Daoy (cell line): ENCODE data around the gene C14orf93. TPM values are rescaled to one million over a fixed set of nuclear protein-coding genes. Genes with fewer than 3 reads are reported as not detected.

Source experiments
- DNase-seq: peaks from one replicate; pipeline ENCODE4 v3.0.0-alpha.2; 2015; ENCODE audit warnings: low read depth
- total RNA-seq: library from RNA; depleted of rRNA; stranded (reverse); fragments of >200 nt; shearing (Covaris generic); gene quantifications from 2 replicates; pipeline ENCODE4 v1.2.3, GENCODE V29; 2014

C14orf93 gene
- total RNA-seq, 1 experiment from 2014 or later, result 7.8 TPM

DNA sequence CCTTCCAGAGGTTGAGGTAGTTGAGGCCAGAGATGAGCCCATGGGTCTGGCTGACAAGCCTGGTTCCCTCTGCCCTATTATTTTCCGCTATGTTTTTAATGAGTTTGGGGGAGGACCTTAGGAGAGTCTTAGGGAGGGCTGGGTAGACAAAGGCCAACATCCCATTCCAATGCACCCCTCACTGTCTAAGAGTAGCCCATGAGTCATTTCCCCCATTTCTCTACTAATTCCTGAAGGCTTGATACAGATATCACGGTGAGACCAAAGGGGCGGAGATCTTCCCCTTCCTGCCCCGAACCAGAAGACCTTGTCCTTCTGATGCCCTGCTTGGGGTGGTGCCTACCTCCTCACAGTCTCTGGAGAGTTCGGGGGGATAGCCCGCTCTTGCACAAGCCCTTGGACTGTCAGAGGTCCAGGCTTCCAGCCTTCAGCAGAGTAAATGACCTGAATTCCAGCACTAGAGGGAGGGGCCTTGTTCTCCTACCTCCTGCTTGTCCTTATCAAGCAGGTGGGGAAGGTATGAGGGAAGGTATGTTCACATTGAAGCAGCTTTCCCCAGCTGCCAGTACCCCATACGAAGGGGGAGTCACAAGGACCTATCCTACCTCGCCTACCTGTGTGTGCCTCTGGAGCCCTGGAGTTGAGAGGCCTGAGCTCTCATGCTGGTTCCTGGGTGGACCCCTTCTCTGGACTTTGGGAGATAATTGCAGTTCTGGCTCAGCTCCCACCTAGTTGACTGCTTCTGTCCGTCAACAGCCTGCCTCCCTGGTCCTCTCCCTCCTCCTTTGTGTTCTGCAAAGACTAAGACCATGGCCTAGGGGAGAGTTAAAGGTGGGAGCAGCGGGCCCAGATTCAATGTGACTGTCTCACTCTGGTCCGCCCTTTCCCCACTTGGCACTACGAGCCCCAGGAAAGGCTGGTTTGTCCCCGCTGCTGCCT lies 35.7 kb upstream of the C14orf93 start:
- no peak for DNase-seq

DNA sequence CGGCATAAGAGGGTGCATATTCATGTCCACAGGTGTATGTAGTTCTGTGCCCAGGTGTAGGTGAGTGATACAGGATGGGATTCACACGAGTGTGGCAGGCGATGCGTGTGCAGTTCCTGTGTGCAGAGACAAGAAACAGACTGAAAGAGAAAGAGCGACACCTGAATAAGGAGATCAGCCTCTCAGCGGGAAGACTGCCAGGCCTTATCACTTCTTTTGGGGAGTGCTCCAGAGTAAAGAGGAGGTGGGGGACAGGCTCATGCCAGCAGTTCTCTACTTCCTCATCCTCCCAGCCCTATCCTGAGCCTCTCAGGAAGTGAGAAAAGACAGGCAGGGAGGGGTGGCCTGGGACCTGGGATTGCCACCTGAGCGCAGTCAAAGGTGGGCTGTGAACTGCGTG lies 34.9 kb upstream of the C14orf93 start:
- DNase-seq, result no peak

DNA sequence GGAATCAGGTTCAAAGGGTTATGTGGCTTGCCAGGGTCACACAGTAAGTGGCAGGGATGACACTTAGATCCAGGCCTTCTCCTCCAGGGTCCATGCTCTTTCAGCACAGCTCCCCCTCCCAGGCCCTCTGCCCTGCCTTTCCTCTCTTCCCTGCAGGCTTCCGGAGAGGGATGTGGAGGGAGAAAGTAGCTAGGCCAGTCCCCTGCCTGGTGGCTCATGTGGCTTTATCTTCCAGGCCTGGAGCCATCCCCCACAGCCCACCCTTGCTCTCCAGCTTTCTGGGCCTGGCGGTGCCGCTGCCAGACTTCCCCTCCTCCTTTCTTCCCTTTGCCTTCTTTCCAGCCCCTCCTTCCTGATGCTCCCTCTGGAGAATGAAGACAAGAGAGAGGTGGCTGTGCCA lies 33.8 kb upstream of the C14orf93 start:
- DNase-seq, result no peak

DNA sequence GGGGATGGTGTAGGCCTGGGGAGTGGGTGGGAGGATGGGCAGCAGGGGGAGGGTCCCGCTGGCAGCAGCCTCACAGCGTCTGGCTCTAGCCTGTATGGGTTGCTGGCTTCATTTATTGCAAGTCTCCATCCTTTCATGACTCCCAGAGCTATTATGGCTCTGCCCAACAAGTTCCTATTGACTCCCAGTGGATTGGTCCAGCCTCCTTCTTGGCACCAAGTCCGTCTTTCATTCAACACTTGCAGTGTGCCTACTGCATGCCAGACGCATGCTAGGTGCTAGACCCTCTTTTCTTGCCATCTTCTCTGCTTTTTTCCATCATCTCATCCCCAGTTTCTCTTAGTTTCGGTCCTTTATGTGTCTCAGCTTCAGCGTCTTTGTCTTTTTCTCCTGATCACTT lies 33.2 kb upstream of the C14orf93 start:
- no peak for DNase-seq

DNA sequence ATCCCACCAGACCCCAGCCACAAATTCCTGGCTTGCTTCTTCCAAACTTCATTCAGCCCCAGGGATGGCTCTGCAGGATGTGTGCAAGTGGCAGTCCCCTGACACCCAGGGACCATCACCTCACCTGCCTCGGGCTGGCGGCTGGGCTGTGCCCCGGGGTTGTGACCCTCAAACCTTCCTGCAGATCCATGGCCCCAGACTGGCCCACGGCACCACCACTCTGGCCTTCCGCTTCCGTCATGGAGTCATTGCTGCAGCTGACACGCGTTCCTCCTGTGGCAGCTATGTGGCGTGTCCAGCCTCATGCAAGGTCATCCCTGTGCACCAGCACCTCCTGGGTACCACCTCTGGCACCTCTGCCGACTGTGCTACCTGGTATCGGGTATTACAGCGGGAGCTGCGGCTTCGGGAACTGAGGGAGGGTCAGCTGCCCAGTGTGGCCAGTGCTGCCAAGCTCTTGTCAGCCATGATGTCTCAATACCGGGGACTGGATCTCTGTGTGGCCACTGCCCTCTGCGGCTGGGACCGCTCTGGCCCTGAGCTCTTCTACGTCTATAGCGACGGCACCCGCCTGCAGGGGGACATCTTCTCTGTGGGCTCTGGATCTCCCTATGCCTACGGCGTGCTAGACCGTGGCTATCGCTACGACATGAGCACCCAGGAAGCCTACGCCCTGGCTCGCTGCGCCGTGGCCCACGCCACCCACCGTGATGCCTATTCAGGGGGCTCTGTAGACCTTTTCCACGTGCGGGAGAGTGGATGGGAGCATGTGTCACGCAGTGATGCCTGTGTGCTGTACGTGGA lies 32.4 kb upstream of the C14orf93 start, which contains the start of gene PSMB11:
PSMB11 (plus strand) TSS at position 51 of the 804 bp plus-strand sequence; CDS start at position 65, 14 bp downstream.
- no peak for DNase-seq

DNA sequence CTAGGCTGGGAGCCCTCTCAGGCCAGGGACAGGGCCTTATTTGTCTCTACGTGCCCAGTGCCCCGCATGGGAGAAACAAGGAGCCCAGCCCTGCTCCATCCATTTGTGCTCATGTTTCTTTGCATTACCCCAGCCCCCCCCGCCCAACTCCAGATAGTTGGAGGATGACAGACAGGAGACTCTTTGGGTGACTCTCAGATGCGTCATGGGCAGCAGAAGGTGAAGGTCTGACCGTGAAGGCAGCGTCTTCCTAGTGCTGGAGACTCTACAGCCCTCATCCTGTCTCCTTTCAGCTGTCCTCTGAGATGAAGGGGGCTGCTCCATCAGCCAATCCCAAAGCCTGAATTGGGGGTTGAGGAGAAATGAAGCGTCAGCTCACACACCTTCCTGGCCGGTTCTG lies 31.8 kb upstream of the C14orf93 start:
- peak; percentile 34 for DNase-seq

DNA sequence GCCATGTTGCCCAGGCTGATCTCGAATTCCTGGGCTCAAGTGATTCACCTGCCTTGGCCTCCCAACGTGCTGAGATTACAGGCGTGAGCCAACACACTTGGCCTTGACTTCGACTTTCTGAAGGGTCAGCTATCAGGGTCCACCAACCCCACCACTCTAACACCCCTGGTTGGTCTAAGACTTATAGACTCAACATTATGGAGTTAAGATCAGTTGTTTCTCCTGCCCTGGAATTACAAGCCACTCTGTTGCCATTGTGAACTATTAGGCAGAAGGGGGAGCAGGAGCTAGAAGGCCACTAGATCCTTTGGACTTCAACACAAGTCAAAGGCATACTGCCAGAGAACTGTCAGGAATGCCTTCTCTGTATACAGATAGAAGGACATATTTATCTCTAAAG lies 30.2 kb upstream of the C14orf93 start:
- no peak for DNase-seq

DNA sequence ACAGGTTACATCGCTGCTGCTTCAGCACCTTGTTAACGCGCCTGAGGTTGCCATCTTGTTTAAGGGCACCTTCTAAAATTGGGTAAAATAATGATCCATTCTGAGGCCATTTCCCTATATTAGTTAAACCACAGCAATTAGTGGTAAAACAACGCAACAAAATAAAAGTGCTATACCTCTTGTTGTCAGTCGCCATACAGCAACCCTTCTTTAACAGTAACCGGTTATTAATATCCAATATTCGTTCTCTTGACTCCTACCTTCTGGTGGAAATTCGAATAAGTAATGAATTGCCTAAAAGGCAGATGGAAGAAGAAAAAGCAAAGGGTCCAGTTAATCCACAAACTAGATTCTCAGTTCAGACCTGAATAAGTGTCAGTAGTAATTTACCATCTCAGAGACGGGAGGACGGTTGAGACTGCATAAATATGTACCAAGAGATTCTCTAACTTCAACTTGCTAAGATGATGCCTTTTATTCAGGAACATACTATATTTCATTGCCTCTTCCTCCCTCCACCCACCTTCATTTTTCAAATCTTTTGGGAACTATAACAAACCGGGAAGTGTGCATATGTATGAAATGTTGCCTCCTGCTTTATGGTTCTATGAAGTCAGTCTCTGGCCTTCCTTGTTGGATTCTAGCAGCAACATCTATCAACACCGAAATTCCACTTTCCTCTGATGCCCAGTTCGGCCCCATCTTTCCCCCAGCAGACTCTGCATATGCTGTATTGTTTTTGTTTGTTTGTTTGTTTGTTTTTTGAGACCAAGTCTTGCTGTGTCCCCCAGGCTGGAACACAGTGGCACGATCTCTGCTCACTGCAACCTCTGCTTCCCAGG lies 25.6 kb upstream of the C14orf93 start:
- DNase-seq, result no peak

DNA sequence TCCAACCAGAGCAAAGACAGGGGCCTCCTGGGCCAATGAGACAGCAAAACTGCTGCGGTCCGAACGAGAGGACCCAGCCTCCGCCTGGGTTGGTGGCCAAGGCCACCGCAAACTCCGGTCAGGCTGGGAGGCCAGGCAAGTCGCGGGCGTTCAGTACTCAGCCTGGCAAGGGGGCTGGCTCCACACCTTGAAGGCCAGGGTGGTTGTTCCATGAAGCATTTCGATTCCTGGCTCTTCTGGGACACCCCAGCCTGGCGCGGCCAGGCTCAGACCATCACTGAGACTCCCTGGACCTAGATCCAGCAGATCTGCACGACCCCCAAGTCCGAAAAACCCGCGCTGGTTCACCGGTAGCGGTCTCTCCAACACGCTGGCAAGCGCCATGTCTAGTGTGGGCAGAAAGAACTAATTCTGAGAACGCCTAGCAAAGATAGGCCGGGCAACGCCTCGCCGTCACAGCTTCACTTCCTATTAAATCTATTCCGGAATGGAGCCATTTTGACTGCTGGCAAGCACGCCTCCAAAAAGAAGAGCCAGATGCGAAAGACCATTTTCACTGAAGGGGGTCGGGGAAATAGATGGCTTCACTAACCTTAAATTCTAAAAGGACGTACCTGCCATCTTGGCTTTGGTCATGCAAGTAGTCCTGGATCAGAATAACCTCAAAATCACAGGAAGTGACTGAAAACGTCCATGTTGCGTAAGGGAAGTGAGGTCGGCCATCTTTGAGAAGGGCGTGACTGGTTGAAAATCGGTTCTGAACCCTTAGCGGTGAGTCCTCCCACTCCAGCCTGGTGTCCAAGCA lies 24.8 kb upstream of the C14orf93 start, which contains the start of gene PSMB5:
PSMB5 (minus strand) TSS at position 403 of the 805 bp plus-strand sequence; CDS start at position 384, 19 bp downstream.
- DNase-seq, result peak; percentile 98

DNA sequence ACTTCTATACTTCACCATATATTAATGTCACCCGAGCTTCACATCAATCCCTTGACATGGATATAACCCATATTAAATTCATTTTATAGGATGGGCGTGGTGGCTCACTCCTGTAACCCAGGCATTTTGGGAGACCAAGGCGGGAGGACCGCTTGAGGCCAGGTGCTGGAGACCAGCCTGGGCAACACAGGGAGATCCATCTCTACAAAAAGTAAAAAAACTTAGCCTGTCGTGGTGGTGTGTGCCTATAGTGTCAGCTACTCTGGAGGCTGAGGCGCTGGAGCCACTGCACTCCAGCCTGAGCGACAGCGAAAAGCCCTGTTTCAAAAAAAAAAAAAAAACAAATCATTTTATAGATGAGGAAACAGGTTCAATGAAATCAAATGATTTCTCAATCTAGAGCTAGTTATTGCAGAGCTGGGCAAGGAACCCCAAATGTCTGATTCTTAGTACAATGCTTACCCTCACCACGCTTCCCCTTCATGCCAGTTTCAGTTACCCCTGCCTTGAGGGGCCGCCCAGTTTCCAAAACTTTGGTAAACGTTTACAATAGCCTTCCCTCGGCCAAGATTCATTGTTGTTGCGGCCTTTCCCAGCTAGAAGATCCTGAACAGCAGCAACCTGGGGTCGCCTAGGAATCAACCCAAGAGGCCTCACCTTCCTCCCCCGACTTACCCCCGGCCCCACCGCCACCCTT lies 24.0 kb upstream of the C14orf93 start:
- DNase-seq, result no peak

DNA sequence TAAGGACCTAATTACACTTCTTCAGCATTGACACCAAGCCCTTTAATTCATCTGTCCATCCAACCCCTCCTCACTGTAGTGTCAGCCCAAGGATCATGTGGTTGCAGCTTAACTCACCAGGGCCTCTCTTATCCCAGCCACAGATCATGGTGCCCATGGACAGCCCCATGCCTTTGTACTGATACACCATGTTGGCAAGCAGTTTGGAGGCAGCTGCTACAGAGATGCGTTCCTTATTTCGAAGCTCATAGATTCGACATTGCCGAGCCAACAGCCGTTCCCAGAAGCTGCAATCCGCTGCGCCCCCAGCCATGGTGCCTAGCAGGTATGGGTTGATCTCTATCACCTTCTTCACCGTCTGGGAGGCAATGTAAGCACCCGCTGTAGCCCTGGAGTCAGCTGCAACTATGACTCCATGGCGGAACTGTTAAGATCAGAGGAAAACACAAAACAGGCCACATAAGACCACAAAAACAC lies 23.3 kb upstream of the C14orf93 start:
- DNase-seq, result no peak

DNA sequence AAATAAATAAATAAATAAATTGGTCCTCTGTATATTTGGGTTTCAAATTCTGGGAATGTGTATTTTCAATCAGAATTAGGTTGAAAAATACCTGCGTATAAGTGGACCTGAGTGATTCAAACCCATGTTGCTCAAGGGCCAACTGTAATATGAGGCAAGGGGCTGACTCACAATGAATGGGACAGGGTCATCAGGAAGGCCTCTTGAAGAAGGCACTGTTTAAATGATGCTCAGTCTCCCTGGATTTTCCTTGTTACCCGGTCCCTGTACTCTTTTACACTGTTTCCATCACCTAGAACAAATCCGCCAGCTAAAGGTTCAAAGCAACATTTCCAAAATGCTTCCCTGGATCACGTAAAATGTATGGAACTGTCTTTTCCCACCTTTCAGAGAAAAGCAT lies 21.0 kb upstream of the C14orf93 start:
- DNase-seq, result no peak

DNA sequence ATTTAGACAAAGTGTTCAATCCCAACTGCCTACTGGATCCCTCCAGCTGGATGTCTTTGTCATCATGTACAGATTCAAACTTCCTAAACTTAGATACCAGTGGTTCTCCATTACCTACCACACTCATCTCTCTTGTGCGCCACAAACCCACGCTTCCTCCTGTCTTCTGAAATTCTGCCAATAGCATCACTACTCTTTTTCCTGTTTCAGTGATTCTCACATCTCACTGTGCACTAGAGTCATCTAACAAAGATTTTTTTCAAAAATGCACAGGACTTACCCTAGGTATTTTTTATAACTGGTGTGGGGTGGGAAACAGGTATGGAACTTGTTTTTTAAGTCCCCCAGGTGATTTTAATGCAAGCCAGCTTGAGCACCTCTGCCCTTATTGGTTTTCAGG lies 18.9 kb upstream of the C14orf93 start:
- no peak for DNase-seq

DNA sequence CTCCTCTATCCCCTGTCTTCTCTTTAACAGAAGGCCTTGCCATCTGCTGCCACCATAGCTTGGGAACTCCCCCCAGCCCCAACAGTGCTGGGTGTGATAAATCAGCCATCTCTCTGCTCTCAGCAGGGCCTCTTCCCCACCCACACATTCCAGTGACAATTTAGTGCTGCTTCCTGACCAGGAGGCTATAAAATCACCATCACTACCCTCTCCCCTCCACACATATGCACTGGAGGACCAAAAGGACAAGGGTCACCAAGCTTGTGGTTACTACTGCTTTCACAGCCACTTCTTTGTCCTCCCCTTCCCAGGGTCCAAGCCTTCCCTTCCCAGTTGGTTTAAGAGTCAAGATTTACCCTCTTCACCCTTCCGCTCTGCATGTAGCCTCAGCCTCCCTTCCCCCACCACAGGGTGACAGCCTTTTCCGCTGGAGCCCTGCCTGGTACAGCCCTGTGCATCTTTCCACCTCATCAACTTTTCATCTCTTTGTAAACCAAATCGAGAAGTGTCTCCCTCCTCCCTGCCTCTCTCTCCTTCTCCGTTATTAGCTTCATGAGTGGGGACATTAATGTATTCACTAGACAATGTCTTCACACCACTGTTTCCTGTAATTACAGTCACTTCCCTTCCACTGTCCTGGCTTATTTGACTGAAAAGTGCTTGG lies 15.3 kb upstream of the C14orf93 start:
- DNase-seq, result no peak

DNA sequence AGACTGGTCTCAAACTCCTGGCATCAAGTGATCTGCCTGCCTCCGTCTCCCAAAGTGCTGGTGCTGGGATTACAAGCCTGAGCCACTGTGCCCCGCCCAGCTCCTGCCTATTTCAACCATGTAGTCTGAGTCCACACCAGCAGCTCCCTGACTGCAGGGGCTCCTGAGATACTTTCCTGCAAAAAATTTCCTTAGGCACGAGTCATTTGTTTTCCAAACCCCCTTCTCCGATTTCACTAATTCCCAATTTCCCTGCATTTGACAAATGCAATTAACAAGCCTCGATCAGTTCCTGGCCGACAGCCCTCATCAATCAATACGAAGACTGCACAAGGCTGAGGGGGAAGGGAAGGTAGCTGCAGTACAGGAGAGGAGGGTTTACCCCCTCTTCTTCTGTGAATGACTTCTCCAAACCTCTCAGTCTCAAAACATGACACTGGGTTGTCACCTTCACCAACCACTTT lies 14.7 kb upstream of the C14orf93 start:
- DNase-seq, result no peak

DNA sequence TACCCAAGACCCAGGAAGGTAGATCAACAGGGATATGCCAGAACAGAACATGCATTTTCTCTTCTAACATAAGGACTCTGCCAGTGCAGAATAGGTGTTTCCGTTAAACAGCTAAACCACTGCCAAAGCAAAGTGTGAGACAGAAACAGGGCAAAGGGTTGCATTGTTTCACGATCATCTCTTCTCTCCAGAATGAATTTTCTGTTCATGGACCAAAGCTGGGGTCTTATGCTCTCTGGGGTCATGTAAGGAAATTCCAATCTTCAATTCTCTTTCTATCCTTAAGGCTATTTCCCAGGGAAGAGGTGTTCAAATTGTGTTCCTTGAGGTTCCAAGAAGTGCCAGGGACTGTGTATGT lies 13.8 kb upstream of the C14orf93 start:
- no peak for DNase-seq

DNA sequence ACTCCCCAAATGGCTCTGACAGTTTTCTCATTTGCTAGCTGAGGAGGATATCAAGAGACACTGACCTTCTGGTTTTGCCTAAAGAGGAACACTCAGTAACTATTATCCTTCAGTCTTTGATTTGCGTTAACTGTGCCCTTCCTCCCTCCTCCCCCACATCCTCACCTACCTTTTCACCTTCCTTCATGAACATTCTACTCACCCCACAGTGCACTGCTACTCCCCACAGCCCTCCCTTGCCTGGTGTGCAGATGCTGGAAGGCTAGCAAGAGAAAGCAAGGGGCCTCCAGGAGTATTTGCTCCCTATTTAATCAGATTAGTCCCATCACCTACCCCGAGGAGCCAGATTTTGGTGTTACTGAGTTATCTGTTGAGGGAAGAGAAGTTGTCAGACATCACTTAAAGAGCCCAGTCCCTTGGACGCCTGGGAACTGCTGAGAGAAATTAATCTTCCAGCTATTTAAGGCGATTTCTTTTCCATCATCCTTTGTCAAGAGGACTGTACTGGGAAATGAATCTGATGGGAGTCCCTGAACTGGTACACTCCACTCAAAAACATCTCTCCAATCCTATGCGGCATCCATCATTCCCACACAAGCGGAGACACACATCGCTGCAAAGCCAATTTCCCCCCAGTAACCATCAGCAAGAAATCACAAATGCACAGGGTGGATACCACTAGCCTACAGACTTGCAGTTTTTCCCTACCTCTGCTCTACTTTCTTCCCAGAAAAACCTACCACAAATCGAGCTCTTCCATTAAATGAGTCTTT lies 13.3 kb upstream of the C14orf93 start:
- DNase-seq, result no peak

DNA sequence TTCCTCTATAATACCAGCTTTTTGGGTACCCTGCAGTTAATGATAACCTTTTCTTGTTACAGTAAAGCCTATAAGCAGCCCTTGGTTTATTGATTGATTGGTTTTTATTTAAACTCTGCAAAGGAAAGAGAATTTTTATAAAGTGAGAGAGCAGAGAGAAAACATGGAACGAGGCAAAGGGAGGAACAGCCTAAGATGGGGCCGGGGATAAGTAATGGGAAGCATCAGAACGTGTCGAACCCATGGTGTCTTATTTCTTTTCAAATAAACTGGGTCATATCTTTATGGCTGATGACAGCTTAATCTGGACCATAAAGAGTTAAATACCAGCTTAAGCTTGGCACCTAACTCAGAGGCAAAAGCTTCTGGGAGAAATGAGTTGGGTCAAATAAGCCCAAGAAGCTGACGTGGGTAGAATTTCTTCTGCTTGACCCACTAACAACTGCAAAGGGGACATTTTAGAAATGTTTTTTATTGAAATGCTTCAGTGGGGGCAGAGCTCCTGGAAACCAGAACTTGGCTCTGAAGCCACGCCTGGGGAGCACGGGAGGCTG lies 12.0 kb upstream of the C14orf93 start:
- DNase-seq, result no peak
